ENCODE results near the gene MAP3K21. TPM values are rescaled to one million over a fixed set of nuclear protein-coding genes. Genes with fewer than 3 reads are reported as not detected.

The MAP3K21 gene
- total RNA-seq, 1 experiment from 2014 or later, result 18.3 TPM

- H3K4me1 ChIP-seq (replicated peaks; ENCODE audit: insufficient read depth), result no peaks in the 10 kb centered on the region
- H3K79me2 ChIP-seq (ENCODE audit: low read depth), result no peaks in the 10 kb centered on the region
- DNase-seq, result no peak
- no peak overlapping the region for H3K4me3 ChIP-seq
- no peaks in the 10 kb centered on the region for H3K9me3 ChIP-seq (ENCODE audit: insufficient read depth, low read depth)
- intact Hi-C loops (cut with micrococcal nuclease; ENCODE audit: unreplicated experiment), result no loop called here
- no peak overlapping the region for H3K27ac ChIP-seq
- peaks cover 6% of the 10 kb centered on the region; the same call in 1 of the 2 replicates for H3K36me3 ChIP-seq (ENCODE audit: low read depth)
- ChIA-PET POLR2A (ENCODE audit: unreplicated experiment) (no interaction called here), CTCF (no interaction called here)
- H4K20me1 ChIP-seq (ENCODE audit: insufficient read depth), result 0 out of 2 replicates have a peak, but pooled peaks cover 4% of the 10 kb centered on the region
- no peak for TF ChIP-seq EZH2 (IDR thresholded peaks at IDR 0.05; ENCODE audit: low read depth)
- TF ChIP-seq CTCF (conservative IDR thresholded peaks at IDR 0.05), result no peak
- no peaks in the 10 kb centered on the region for H3F3A ChIP-seq (ENCODE audit: insufficient read depth, low read depth)
- no peak overlapping the region for H3K4me2 ChIP-seq
- H2AFZ ChIP-seq, result no peak overlapping the region
- no peaks in the 10 kb centered on the region for H3K9me2 ChIP-seq (ENCODE audit: insufficient read depth)
- no peaks in the 10 kb centered on the region for H3K27me3 ChIP-seq (ENCODE audit: insufficient read depth, low read depth)
- BruUV-seq (replicated peaks), result no TSS peak
These were observed 27.5 kb downstream of the MAP3K21 start for GRCh38 chr1:233354983-233355382.

- intact Hi-C loops (cut with micrococcal nuclease; ENCODE audit: unreplicated experiment), result no loop called here
- CTCF ChIA-PET, result no interaction called here
These were observed 28.5 kb downstream of the MAP3K21 start for GRCh38 chr1:233355841-233356704.

GRCh38 chr1:233356705-233356987, 29.1 kb downstream of the MAP3K21 start:
- Histone ChIP-seq H3K9me3 (ENCODE audit: insufficient read depth, low read depth) (no peaks in the 10 kb centered on the region), H4K20me1 (ENCODE audit: insufficient read depth) (no peaks in the 10 kb centered on the region), H3K36me3 (ENCODE audit: low read depth) (peaks cover 6% of the 10 kb centered on the region; the same call in 1 of the 2 replicates), H3F3A (ENCODE audit: insufficient read depth, low read depth) (no peaks in the 10 kb centered on the region), H3K4me3 (no peak overlapping the region), H3K4me2 (no peak overlapping the region), H2AFZ (no peak overlapping the region), H3K79me2 (ENCODE audit: low read depth) (no peaks in the 10 kb centered on the region), H3K4me1 (replicated peaks; ENCODE audit: insufficient read depth) (no peaks in the 10 kb centered on the region), H3K27ac (no peak overlapping the region), H3K9me2 (ENCODE audit: insufficient read depth) (no peaks in the 10 kb centered on the region), H3K27me3 (ENCODE audit: insufficient read depth, low read depth) (no peaks in the 10 kb centered on the region)
- POLR2A ChIA-PET (ENCODE audit: unreplicated experiment), result no interaction called here
- CTCF ChIA-PET, result no interaction called here
- no peak for DNase-seq
- intact Hi-C loops (cut with micrococcal nuclease; ENCODE audit: unreplicated experiment), result no loop called here
- BruUV-seq (replicated peaks), result no TSS peak
- TF ChIP-seq CTCF (conservative IDR thresholded peaks at IDR 0.05) (no peak), EZH2 (IDR thresholded peaks at IDR 0.05; ENCODE audit: low read depth) (no peak)

More at GRCh38 chr1:233355841-233356704, 28.5 kb downstream of the MAP3K21 start:
- Histone ChIP-seq H3K9me2 (ENCODE audit: insufficient read depth) (no peaks in the 10 kb centered on the region), H3K27me3 (ENCODE audit: insufficient read depth, low read depth) (no peaks in the 10 kb centered on the region), H3K36me3 (ENCODE audit: low read depth) (peaks cover 6% of the 10 kb centered on the region; the same call in 1 of the 2 replicates), H3K79me2 (ENCODE audit: low read depth) (no peaks in the 10 kb centered on the region), H3K4me1 (replicated peaks; ENCODE audit: insufficient read depth) (no peaks in the 10 kb centered on the region), H3K27ac (no peak overlapping the region), H3K4me2 (no peak overlapping the region), H4K20me1 (ENCODE audit: insufficient read depth) (no peaks in the 10 kb centered on the region), H3K4me3 (no peak overlapping the region), H3K9me3 (ENCODE audit: insufficient read depth, low read depth) (no peaks in the 10 kb centered on the region), H3F3A (ENCODE audit: insufficient read depth, low read depth) (no peaks in the 10 kb centered on the region), H2AFZ (no peak overlapping the region)
- TF ChIP-seq EZH2 (IDR thresholded peaks at IDR 0.05; ENCODE audit: low read depth), result no peak
- TF ChIP-seq CTCF (conservative IDR thresholded peaks at IDR 0.05), result no peak
- POLR2A ChIA-PET (ENCODE audit: unreplicated experiment), result no interaction called here
- DNase-seq, result no peak
- BruUV-seq (replicated peaks), result no TSS peak

Data from PC-9 (cell line).